Suprapubic skin (tissue), 4 donors: ENCODE measurements around the gene UCN. TPM values are rescaled to one million over a fixed set of nuclear protein-coding genes. Genes with fewer than 3 reads are reported as not detected.
A peak's percentile ranks its signal among the peaks of the same experiment; 100 is the strongest.
"Not testable (repeated sequence)": the region's sequence is repeated elsewhere in the genome, so short reads cannot be mapped to it uniquely, and the experiment has no call there.

Experiments
- DNase-seq, 2 donors: peaks; one replicate each; pipeline ENCODE4 v3.0.0-alpha.2; 2019; ENCODE audit warnings: low spot score in 2 of 2
- H3K27ac ChIP-seq: fragments of 200-600 bp; sonication (generic); one replicate; pipeline ENCODE4 v1.5.1; 2019
- H3K27me3 ChIP-seq: fragments of 200-600 bp; sonication (generic); one replicate; pipeline ENCODE4 v1.5.1; 2019
- H3K36me3 ChIP-seq: fragments of 200-600 bp; sonication (generic); one replicate; pipeline ENCODE4 v1.5.1; 2019
- H3K4me1 ChIP-seq: fragments of 200-600 bp; sonication (generic); one replicate; pipeline ENCODE4 v1.5.1; 2019
- H3K4me3 ChIP-seq: fragments of 200-600 bp; sonication (generic); one replicate; pipeline ENCODE4 v1.5.1; 2019; ENCODE audit warnings: mild to moderate bottlenecking
- H3K9me3 ChIP-seq: fragments of 200-600 bp; sonication (generic); one replicate; pipeline ENCODE4 v1.5.1; 2019
- EP300 ChIP-seq: sonication (generic); formaldehyde crosslinking; IDR thresholded peaks from one replicate; pipeline ENCODE4 v1.6.1; 2017; ENCODE audit warnings: antibody characterized with exemption
- POLR2A ChIP-seq, 2 donors: fragments of 450-650 bp; IDR thresholded peaks; one replicate each; pipeline ENCODE4 v1.6.1; 2017; ENCODE audit warnings: antibody characterized with exemption in 2 of 2, mild to moderate bottlenecking in 2 of 2, moderate library complexity in 2 of 2
- POLR2AphosphoS5 ChIP-seq, 3 donors: sonication (generic); formaldehyde crosslinking; IDR thresholded peaks; one replicate each; pipeline ENCODE4 v1.6.1; 2017; ENCODE audit warnings: antibody characterized with exemption in 3 of 3
- WGBS: methylation state at CpG from one replicate; pipeline ENCODE4 v1.1.5; 2018; 5-methylcytosine and 5-hydroxymethylcytosine counted together
- total RNA-seq, 4 donors: library from RNA; depleted of rRNA; stranded (reverse); fragments of >200 nt; gene quantifications; one replicate each; pipeline ENCODE4 v1.1.0, GENCODE V29; 2016
- TF ChIP-seq, protein P1 (sequence below), 2 donors: fragments of 200-600 bp in 1 of 2; fragments of 450-650 bp in 1 of 2; sonication (generic) in 1 of 2; IDR thresholded peaks; one replicate each; pipeline ENCODE4 v1.5.1; 2016 to 2019; ENCODE audit warnings: antibody characterized with exemption in 2 of 2, mild to moderate bottlenecking in 1 of 2, moderate library complexity in 1 of 2

UCN gene, protein sequence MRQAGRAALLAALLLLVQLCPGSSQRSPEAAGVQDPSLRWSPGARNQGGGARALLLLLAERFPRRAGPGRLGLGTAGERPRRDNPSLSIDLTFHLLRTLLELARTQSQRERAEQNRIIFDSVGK
- 1 to 10 TPM in 2 of 4 donors, not detected in 2; 2.1 to 3.9 TPM for total RNA-seq

DNA sequence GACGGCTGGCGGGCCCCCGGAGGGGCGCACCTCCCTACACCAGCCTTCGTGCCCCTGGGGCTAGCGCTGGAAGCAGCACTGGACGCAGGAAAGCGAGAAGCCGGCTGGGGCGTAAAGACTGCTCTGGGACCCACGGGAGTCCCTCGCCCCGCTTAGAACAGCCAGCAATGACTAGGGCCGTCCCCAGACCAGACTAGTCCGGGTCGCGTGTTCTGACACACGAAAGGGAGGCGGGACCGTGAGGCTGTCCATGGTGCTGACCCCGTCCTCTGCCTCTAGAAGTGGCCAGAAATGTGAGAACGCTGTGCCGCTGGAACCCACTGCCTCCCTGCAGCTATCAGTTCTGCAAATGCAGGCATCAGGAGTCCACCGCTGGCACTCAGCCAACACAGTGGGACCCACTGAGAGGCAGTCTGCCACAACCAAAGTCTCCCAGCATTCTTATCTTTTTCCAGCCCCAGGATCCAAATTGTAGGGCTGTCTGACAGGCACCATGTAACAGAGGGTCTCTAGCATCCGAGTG, at the start of gene UCN:
Gene UCN (minus strand): TSS at position 87 of the 523 bp plus-strand sequence. CDS start 550 bp downstream, outside the sequence.
- H3K27ac ChIP-seq: no peak within 1 kb of the TSS
- no peak within 1 kb of the TSS for H3K4me3 ChIP-seq
- no peaks in the 10 kb centered on the region for H3K9me3 ChIP-seq
- TF ChIP-seq, protein P1, sequence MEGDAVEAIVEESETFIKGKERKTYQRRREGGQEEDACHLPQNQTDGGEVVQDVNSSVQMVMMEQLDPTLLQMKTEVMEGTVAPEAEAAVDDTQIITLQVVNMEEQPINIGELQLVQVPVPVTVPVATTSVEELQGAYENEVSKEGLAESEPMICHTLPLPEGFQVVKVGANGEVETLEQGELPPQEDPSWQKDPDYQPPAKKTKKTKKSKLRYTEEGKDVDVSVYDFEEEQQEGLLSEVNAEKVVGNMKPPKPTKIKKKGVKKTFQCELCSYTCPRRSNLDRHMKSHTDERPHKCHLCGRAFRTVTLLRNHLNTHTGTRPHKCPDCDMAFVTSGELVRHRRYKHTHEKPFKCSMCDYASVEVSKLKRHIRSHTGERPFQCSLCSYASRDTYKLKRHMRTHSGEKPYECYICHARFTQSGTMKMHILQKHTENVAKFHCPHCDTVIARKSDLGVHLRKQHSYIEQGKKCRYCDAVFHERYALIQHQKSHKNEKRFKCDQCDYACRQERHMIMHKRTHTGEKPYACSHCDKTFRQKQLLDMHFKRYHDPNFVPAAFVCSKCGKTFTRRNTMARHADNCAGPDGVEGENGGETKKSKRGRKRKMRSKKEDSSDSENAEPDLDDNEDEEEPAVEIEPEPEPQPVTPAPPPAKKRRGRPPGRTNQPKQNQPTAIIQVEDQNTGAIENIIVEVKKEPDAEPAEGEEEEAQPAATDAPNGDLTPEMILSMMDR (IDR thresholded peaks at IDR 0.05): no peak
- TF ChIP-seq POLR2AphosphoS5 (IDR thresholded peaks at IDR 0.05) (no peak), EP300 (no peak), POLR2A (IDR thresholded peaks at IDR 0.05) (no peak)
- WGBS: 43% methylated on average over 5 of the region's 25 CpGs
- H3K4me1 ChIP-seq: peaks cover 18% of the 10 kb centered on the region
- no peak for DNase-seq
- peaks cover 46% of the 10 kb centered on the region for H3K27me3 ChIP-seq
- peaks cover 19% of the 10 kb centered on the region for H3K36me3 ChIP-seq

DNA sequence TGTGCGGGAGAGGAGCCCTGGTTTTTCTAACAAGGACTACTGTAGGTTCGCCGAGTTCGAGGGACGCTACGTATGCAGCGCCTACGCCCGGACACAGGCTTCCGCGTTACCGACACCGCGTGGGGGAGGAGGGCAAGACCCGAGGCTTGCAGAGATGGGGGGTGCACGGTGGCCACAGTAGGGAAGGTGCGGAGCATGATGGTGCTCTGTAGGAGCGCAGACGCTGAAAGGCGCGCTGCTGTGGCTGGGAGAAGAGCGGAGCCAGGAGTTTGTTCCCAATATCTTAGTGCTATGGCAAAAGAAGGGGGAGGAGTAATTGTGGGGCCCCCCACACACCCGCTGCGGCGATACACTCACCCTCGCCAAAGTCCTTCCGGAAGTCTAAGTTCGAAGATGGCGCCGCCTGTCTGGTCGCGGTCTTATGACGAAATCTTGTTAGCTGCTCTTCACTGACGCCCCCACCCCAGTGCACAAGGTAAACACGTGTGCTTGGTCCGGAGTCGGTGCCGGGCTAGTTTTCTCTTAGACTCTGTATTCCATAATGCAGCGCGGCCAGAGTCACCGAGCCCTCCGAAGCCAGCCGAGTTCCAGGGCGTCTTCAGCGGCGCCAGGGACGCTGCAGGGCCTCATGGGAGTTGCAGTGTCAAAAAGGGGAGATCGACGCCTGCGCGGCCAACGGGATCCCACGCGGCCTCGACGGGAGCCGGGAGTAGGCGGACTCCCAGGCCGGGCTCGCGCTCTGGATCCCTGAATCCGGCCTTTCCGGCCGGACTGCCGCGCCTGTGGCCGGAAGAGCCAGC, 48.3 kb upstream of the UCN start, which contains the start of gene GTF3C2:
Gene GTF3C2 (minus strand): TSS at position 383 of the 800 bp plus-strand sequence. CDS start 13,210 bp downstream, outside the sequence.
- Histone ChIP-seq H3K4me3 (peak within 1 kb of the TSS; percentile 75), H3K27ac (peak within 1 kb of the TSS; percentile 90), H3K36me3 (no peaks in the 10 kb centered on the region), H3K4me1 (peaks cover 38% of the 10 kb centered on the region), H3K9me3 (no peaks in the 10 kb centered on the region), H3K27me3 (no peaks in the 10 kb centered on the region)
- peak; percentile 96 for DNase-seq
- TF ChIP-seq POLR2A (IDR thresholded peaks at IDR 0.05): peak in 1 of 2 donors; percentile 34
- peak in 2 of 3 donors; percentile 53 to 68 for TF ChIP-seq POLR2AphosphoS5 (IDR thresholded peaks at IDR 0.05)
- no peak for TF ChIP-seq EP300
- WGBS: 0% methylated on average over 35 of the region's 67 CpGs

DNA sequence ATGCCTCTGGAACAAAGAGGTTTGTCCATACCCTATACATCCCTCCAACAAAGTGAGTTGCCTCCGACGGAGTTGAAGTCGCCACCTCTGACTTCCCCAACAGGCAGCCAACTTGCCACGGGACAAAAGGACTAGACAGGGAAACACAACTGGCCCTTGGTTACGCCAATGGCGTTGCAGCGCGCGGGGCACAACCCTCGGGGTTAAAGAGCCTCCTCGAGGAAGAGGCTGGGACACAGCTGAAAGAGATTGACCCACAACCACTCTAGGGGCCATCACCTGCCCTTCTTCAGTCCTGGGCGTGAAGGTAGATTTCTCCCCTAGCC, 47.8 kb upstream of the UCN start:
- Histone ChIP-seq H3K27ac (peak overlapping the region; percentile 90), H3K27me3 (no peaks in the 10 kb centered on the region), H3K4me3 (peak overlapping the region; percentile 75), H3K9me3 (no peaks in the 10 kb centered on the region), H3K36me3 (no peaks in the 10 kb centered on the region), H3K4me1 (peaks cover 38% of the 10 kb centered on the region)
- TF ChIP-seq EP300 (no peak), POLR2A (IDR thresholded peaks at IDR 0.05) (no peak), POLR2AphosphoS5 (IDR thresholded peaks at IDR 0.05) (peak in 1 of 3 donors; percentile 3)
- peak in 1 of 2 donors; percentile 72 for DNase-seq
- 0% methylated on average over 8 of the region's 12 CpGs for WGBS

DNA sequence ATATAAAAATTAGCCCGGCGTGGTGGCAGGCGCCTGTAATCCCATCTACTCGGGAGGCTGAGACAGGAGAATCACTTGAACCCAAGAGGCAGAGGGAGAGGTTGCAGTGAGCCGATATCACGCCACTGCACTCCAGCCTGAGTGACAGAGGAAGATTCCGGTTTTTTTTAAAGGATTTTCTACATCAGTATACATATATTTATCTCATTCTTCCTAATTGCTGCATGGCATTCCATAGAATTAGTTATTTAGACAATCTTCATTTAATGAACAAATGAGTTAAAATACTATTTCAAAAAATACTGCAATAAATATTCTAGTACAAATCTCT, 46.3 kb upstream of the UCN start:
- 93% methylated on average over 7 of the region's 7 CpGs for WGBS
- TF ChIP-seq EP300 (no peak), POLR2A (IDR thresholded peaks at IDR 0.05) (no peak), POLR2AphosphoS5 (IDR thresholded peaks at IDR 0.05) (no peak)
- TF ChIP-seq, protein P1 (IDR thresholded peaks at IDR 0.05): no peak
- H3K27ac ChIP-seq: no peak overlapping the region

DNA sequence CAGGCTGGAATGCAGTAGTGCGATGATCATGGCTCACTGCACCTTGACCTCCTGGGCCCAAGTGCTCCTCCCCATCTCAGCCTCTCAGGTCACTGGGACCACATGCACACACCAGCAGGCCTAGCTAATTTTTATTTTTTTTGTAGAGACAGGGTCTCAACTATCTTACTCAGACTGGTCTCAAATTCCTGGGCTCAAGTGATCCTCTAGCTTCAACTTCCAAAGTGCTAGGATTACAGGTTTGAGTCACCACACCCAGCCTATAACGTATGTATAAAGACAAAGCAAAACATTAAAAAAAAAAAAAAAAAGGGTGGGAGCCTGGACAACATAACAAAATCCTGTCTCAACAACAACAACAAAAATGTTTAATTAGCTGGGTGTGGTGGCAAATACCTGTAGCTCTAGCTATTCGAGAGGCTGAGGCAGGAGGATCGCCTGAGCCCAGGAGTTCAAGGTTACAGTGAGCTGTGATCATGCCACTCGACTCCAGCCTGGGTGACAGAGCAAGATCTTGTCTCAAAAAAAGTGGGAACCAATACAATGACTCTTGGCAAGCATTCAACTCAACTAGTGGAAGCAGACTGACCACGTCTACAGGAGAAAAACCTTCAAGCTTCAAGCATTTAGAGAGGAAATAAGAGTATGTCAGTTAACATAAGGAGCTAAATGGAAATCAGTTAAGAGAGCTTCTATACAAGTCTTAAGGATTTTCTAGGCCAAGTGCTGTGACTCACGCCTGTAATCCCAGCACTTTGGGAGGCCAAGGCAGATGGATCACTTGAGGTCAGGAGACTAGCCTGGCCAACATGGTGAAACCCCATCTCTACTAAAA, 45.7 kb upstream of the UCN start:
- H3K36me3 ChIP-seq: no peaks in the 10 kb centered on the region
- TF ChIP-seq EP300 (no peak), POLR2AphosphoS5 (IDR thresholded peaks at IDR 0.05) (no peak), POLR2A (IDR thresholded peaks at IDR 0.05) (no peak)
- TF ChIP-seq, protein P1 (IDR thresholded peaks at IDR 0.05): no peak
- H3K27me3 ChIP-seq: no peaks in the 10 kb centered on the region
- H3K27ac ChIP-seq: no peak overlapping the region
- no peak for DNase-seq
- H3K9me3 ChIP-seq: no peaks in the 10 kb centered on the region
- no peak overlapping the region for H3K4me3 ChIP-seq
- 63% methylated on average over 7 of the region's 7 CpGs for WGBS
- peaks cover 38% of the 10 kb centered on the region for H3K4me1 ChIP-seq

More for the DNA sequence above, 46.3 kb upstream of the UCN start:
- Histone ChIP-seq H3K4me1 (peaks cover 38% of the 10 kb centered on the region), H3K4me3 (no peak overlapping the region), H3K27me3 (no peaks in the 10 kb centered on the region), H3K9me3 (no peaks in the 10 kb centered on the region), H3K36me3 (no peaks in the 10 kb centered on the region)
- no peak for DNase-seq

DNA sequence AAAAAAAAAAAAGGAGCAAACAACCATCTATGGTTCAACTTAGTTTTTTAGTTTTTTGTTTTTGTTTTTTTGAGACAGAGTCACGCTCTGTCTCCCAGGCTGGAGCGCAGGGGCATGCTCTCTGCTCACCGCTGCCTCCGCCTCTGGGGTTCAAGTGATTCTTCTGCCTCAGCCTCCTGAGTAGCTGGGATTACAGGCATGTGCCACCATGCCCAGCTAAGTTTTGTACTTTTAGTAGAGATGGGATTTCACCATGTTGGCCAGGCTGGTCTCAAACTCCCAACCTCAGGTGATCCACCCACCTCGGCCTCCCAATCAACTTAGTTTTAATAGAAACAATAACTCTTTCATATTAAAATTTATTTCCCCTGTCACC, 45.1 kb upstream of the UCN start:
- H3K36me3 ChIP-seq, H3K4me3 ChIP-seq, H3K9me3 ChIP-seq, H3K27me3 ChIP-seq, H3K27ac ChIP-seq, DNase-seq: not testable (repeated sequence)
- peaks cover 37% of the 10 kb centered on the region for H3K4me1 ChIP-seq
- WGBS: 96% methylated on average over 5 of the region's 5 CpGs
